K562 (cell line): Measurements from ENCODE around the gene PPP1CA. TPM values are rescaled to one million over a fixed set of nuclear protein-coding genes. Genes with fewer than 3 reads are reported as not detected.

Experiments
- BMI1 ChIP-seq: fragments of 150-350 bp; IDR thresholded peaks from 2 replicates; pipeline ENCODE4 v1.6.1; 2014; ENCODE audit warnings: low read length
- CREB1 ChIP-seq, 2 experiments: sonication (generic) in 1 of 2; formaldehyde crosslinking in 1 of 2; IDR thresholded peaks; 2 replicates each; pipeline versions ENCODE4 v1.6.1 to v1.8.0; 2012 to 2022; ENCODE audit warnings: inconsistent platforms in 1 of 2, mild to moderate bottlenecking in 1 of 2, missing genetic modification reagents in 1 of 2, moderate library complexity in 1 of 2
- CTBP1 ChIP-seq: fragments of 450-650 bp; IDR thresholded peaks from 2 replicates; pipeline ENCODE4 v1.6.1; 2016; ENCODE audit warnings: borderline replicate concordance
- GTF2F1 ChIP-seq: IDR thresholded peaks from 2 replicates; pipeline ENCODE4 v1.6.1; 2011; ENCODE audit warnings: low read depth, low read length, improper control_type of control experiment
- HDGF ChIP-seq: fragments of 450-650 bp; IDR thresholded peaks from 2 replicates; pipeline ENCODE4 v1.6.1; 2016
- MYC ChIP-seq, 2 experiments: fragments of 250-450 bp in 1 of 2; sonication (Bioruptor Pico) in 1 of 2; IDR thresholded peaks; 2 replicates each; pipeline versions ENCODE4 v1.5.1 to v1.6.1; 2012 to 2021; ENCODE audit warnings: low read depth in 2 of 2, borderline replicate concordance in 1 of 2, improper control_type of control experiment in 1 of 2, low read length in 1 of 2, mild to moderate bottlenecking in 1 of 2, moderate library complexity in 1 of 2
- SREBF1 ChIP-seq: fragments of 150-350 bp; IDR thresholded peaks from 2 replicates; pipeline ENCODE4 v1.6.1; 2014; ENCODE audit warnings: antibody characterized with exemption, low read depth, low read length, borderline replicate concordance
- SRSF1 ChIP-seq: fragments of 200-400 bp; formaldehyde crosslinking; IDR thresholded peaks from 2 replicates; pipeline ENCODE4 v1.6.1; 2017; ENCODE audit warnings: mild to moderate bottlenecking, low read depth, low read length, moderate library complexity
- TOE1 ChIP-seq, 2 experiments: fragments of 450-650 bp in 1 of 2; sonication (generic) in 1 of 2; formaldehyde crosslinking in 1 of 2; IDR thresholded peaks; 2 replicates each; pipeline versions ENCODE4 v1.7.1 to v1.8.0; 2016 to 2022; ENCODE audit warnings: borderline replicate concordance in 2 of 2, mild to moderate bottlenecking in 2 of 2, antibody characterized with exemption in 1 of 2, inconsistent platforms in 1 of 2, low read depth in 1 of 2, missing genetic modification reagents in 1 of 2, moderate library complexity in 1 of 2
- ZEB2 ChIP-seq: fragments of 450-650 bp; IDR thresholded peaks from 2 replicates; pipeline ENCODE4 v1.6.1; 2016
- ZKSCAN8 ChIP-seq: fragments of 200-800 bp; sonication (Bioruptor generic); IDR thresholded peaks from 2 replicates; pipeline ENCODE4 v1.6.1; 2016; ENCODE audit warnings: missing genetic modification characterization, missing compliant biosample characterization
- ZNF311 ChIP-seq: fragments of 250-450 bp; sonication (Bioruptor Pico); IDR thresholded peaks from 2 replicates; pipeline ENCODE4 v1.4.0; 2020; ENCODE audit warnings: mild to moderate bottlenecking, moderate library complexity
- polyA plus RNA-seq, 8 experiments: library from polyadenylated mRNA; depleted of rRNA in 4 of 8; stranded (reverse) in 5 of 8; unstranded in 3 of 8; fragments of >200 nt; fragmentation: Nextera tagmentation in 2 of 8; fragmentation: Illumina TruSeq in 1 of 8; extraction: Ambion mirVana in 2 of 8; extraction: Trizol in 1 of 8; gene quantifications; 2 replicates each; pipeline versions ENCODE4 v1.2.1 to v1.2.3, GENCODE V29; 2011 to 2014; ENCODE audit warnings: inconsistent platforms in 1 of 8, missing spikeins in 1 of 8
- total RNA-seq, 7 experiments: library from RNA; depleted of rRNA in 6 of 7; stranded (reverse); fragments of >200 nt in 6 of 7; fragmentation: Illumina TruSeq in 2 of 7; extraction: Trizol in 2 of 7; gene quantifications; 2 replicates each; pipeline versions ENCODE4 v1.2.1 to v1.2.3, GENCODE V29; 2011 to 2021; ENCODE audit warnings: low replicate concordance in 1 of 7
- TF ChIP-seq, protein P1 (sequence below): fragments of 450-650 bp; IDR thresholded peaks from 2 replicates; pipeline ENCODE4 v1.6.1; 2016; ENCODE audit warnings: missing biosample characterization, missing genetic modification characterization

The PPP1CA gene
- total and polyA plus RNA-seq, 9 of the 15 experiments (the other 6 are each of a cell fraction or from before 2014, with no cell fraction given), result 18.2 to 242 (median 188) TPM

DNA sequence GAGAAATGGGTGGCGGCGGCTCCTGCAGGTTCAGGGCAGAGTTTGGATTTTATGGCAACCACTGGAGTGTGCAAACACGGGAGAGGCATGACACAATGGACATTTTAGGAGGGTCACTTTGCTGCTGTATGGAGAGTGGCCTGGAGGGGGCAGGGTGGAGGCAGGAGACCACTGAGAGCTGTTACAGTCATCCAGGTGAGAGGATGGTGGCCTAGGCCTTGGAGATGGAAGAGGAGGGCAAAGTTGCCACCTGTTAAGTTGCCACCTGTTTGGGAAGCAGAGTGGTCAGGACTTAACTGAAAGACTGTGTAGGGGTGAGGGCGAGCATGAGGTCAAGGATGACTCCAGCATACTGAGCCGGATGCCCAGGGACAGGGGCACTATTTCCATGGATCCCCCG, 12.2 kb downstream of the PPP1CA start (continued):
- TF ChIP-seq CTBP1 (peak; percentile 39; the same call in 1 of the 2 replicates), SREBF1 (no peak), ZNF311 (no peak), MYC (IDR thresholded peaks at IDR 0.05; ENCODE audit: low read depth, low read length) (no peak), MYC (CRISPR knock-in tag; IDR thresholded peaks at IDR 0.05; ENCODE audit: borderline replicate concordance, low read depth) (no peak), TOE1 (IDR thresholded peaks at IDR 0.05; ENCODE audit: borderline replicate concordance) (0 out of 2 replicates have a peak, but pooled peaks have one; percentile 26), TOE1 (CRISPR knock-in tag; IDR thresholded peaks at IDR 0.05; ENCODE audit: borderline replicate concordance, low read depth) (no peak), BMI1 (no peak), HDGF (0 out of 2 replicates have a peak, but pooled peaks have one; percentile 48), SRSF1 (no peak), ZEB2 (peak; percentile 67; the same call in 1 of the 2 replicates), CREB1 (IDR thresholded peaks at IDR 0.05) (no peak), CREB1 (CRISPR knock-in tag; IDR thresholded peaks at IDR 0.05) (peak; percentile 25; the same call in 1 of the 2 replicates), ZKSCAN8 (no peak), GTF2F1 (no peak)
- TF ChIP-seq, protein P1, sequence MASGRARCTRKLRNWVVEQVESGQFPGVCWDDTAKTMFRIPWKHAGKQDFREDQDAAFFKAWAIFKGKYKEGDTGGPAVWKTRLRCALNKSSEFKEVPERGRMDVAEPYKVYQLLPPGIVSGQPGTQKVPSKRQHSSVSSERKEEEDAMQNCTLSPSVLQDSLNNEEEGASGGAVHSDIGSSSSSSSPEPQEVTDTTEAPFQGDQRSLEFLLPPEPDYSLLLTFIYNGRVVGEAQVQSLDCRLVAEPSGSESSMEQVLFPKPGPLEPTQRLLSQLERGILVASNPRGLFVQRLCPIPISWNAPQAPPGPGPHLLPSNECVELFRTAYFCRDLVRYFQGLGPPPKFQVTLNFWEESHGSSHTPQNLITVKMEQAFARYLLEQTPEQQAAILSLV, result no peak
- TF ChIP-seq, all 486 proteins: peak for 20
